ENCODE data around the gene DDX42. TPM values are rescaled to one million over a fixed set of nuclear protein-coding genes. Genes with fewer than 3 reads are reported as not detected.

The DDX42 gene
- total and polyA plus RNA-seq, 9 of the 15 experiments (the other 6 are each of a cell fraction or from before 2014, with no cell fraction given) = 16.5 to 149 (median 87.6) TPM

- TF ChIP-seq ZBTB2 (IDR thresholded peaks at IDR 0.05) (0 out of 2 replicates have a peak, but pooled peaks have one; percentile 10), HDAC2 (IDR thresholded peaks at IDR 0.05) (0 out of 2 replicates have a peak, but pooled peaks have one; percentile 1), ZNF77 (CRISPR knock-in tag; IDR thresholded peaks at IDR 0.05) (no peak), PHB2 (IDR thresholded peaks at IDR 0.05; ENCODE audit: low read depth) (no peak), PHB (CRISPR knock-in tag; IDR thresholded peaks at IDR 0.05) (no peak), MTA3 (IDR thresholded peaks at IDR 0.05; ENCODE audit: borderline replicate concordance) (no peak), ZFX (CRISPR knock-in tag; IDR thresholded peaks at IDR 0.05) (peak; percentile 97), RERE (CRISPR knock-in tag; IDR thresholded peaks at IDR 0.05; ENCODE audit: borderline replicate concordance) (0 out of 2 replicates have a peak, but pooled peaks have one; percentile 36), HMGN3 (IDR thresholded peaks at IDR 0.05; ENCODE audit: borderline replicate concordance, extremely low read depth, insufficient read length, low read depth, low read length) (peak; percentile 56), SIN3A (IDR thresholded peaks at IDR 0.05; ENCODE audit: borderline replicate concordance in 2 of 2, control insufficient read depth in 1 of 2, low read depth in 2 of 2, low read length in 2 of 2) (peak; percentile 10 to 49; a peak in 2 of 4 replicates), NFYB (IDR thresholded peaks at IDR 0.05; ENCODE audit: extremely low read depth, insufficient read length) (no peak), POLR2G (IDR thresholded peaks at IDR 0.05; ENCODE audit: low read depth, low read length) (peak; percentile 71), CC2D1A (IDR thresholded peaks at IDR 0.05) (no peak), NR3C1 (CRISPR knock-in tag; IDR thresholded peaks at IDR 0.05) (peak; percentile 66; the same call in 1 of the 2 replicates), CTCF (IDR thresholded peaks at IDR 0.05 in 2 of 3, conservative IDR thresholded peaks at IDR 0.05 in 1 of 3; ENCODE audit: insufficient read depth in 2 of 3, low read depth in 1 of 3, low read length in 3 of 3) (peak in 2 of 3 experiments; percentile 12 to 21; a peak in 2 of 6 replicates), ARHGAP35 (IDR thresholded peaks at IDR 0.05; ENCODE audit: partially characterized antibody) (no peak), MIER1 (IDR thresholded peaks at IDR 0.05; ENCODE audit: low read depth) (no peak), NR2C2 (CRISPR knock-in tag; IDR thresholded peaks at IDR 0.05) (no peak), NR2C2 (tag; IDR thresholded peaks at IDR 0.05) (peak; percentile 48; the same call in 1 of the 2 replicates)
Measured at GRCh38 chr17:63774141-63774968, at the start of gene DDX42 (continued).
